ENCODE measurements around the gene NTPCR. TPM values are rescaled to one million over a fixed set of nuclear protein-coding genes. Genes with fewer than 3 reads are reported as not detected.
"Not testable (repeated sequence)": the region's sequence is repeated elsewhere in the genome, so short reads cannot be mapped to it uniquely, and the experiment has no call there.

NTPCR gene
- polyA plus RNA-seq, 3 donors = 56.6 to 77.1 (median 75.0) TPM

DNA sequence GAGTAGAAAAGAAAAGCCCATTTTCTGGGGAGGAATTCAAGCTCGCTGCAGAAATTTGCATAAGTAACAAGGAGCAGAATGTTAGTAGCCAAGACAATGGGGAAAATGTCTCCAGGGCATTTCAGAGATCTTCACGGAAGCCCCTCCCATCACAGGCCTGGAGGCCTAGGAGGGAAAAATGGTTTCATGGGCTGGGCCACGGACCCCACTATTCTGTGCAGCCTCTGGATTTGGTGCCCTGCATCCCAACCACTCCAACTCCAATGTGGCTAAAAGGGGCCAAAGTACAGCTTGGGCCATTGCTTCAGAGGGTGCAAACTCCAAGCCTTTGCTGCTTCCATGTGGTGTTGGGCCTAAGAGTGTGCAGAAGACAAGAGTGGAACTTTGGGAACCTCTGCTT lies 43.1 kb downstream of the NTPCR start:
- no peak for DNase-seq (ENCODE audit: extremely low read depth in 1 of 11, low read depth in 9 of 11, low spot score in 4 of 11)

DNA sequence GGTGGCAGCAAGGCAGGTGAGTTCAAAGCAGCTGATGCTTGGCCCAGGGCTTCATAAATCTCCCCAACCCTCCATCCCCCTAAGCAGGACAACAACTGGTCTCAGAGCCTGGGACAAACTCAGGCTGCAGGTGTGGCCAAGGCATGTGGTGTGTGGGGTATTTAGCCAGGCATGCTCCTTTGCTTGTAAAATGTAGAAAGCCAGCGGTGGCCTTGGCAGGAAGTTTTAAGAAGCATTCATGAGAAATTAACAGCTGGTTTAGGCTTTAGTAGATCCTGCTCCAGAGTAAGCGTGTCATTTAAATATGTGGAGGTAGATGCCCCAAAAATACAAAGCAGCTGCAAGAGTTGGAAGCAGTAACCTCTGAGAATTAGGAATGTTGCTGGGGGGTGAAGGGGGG lies 44.8 kb downstream of the NTPCR start:
- DNase-seq (ENCODE audit: extremely low read depth in 1 of 11, low read depth in 9 of 11, low spot score in 4 of 11) = no peak

- no peak for DNase-seq (ENCODE audit: extremely low read depth in 1 of 11, low read depth in 9 of 11, low spot score in 4 of 11)
Observed at GRCh38 chr1:232996143-232996542, 45.7 kb downstream of the NTPCR start.

GRCh38 chr1:232998138-232998537 lies 47.7 kb downstream of the NTPCR start:
- no peak for DNase-seq (ENCODE audit: extremely low read depth in 1 of 11, low read depth in 9 of 11, low spot score in 4 of 11)

- no peak for DNase-seq (ENCODE audit: extremely low read depth in 1 of 11, low read depth in 9 of 11, low spot score in 4 of 11)
Observed at GRCh38 chr1:232998646-232999045, 48.2 kb downstream of the NTPCR start.

GRCh38 chr1:232999956-233000625 lies 49.7 kb downstream of the NTPCR start:
- DNase-seq (ENCODE audit: extremely low read depth in 1 of 11, low read depth in 9 of 11, low spot score in 4 of 11) = no peak

DNA sequence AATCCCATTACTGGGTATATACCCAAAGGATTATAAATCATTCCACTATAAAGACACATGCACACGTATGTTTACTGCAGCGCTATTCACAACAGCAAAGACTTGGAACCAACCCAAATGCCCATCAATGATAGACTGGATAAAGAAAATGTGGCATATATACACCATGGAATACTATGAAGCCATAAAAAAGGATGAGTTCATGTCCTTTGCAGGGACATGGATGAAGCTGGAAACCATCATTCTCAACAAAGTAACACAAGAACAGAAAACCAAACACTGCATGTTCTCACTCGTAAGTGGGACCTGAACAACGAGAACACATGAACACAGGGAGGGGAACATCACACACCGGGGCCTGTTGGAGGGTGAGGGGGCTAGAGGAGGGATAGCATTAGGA lies 53.2 kb downstream of the NTPCR start:
- DNase-seq (ENCODE audit: extremely low read depth in 1 of 11, low read depth in 9 of 11, low spot score in 4 of 11) = not testable (repeated sequence)

DNA sequence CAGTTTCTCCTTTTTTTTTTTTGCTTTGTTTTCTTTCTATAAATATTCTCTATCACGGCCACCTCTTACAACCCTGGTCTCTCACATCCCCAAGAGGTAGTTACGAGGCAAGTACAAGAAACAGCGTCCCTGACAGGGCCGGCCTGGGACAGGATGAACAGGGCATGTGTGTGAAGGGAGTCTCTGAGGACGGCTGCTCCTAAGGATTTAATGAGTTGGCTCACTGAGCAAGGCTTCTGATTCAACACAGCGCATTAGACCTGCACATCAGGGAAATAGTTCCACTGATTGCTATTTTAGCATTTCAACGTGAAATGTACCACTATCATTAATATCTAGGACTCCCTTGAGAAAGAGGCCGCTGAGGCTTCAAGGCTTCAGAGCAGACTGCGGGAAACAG lies 54.0 kb downstream of the NTPCR start:
- no peak for DNase-seq (ENCODE audit: extremely low read depth in 1 of 11, low read depth in 9 of 11, low spot score in 4 of 11)

DNA sequence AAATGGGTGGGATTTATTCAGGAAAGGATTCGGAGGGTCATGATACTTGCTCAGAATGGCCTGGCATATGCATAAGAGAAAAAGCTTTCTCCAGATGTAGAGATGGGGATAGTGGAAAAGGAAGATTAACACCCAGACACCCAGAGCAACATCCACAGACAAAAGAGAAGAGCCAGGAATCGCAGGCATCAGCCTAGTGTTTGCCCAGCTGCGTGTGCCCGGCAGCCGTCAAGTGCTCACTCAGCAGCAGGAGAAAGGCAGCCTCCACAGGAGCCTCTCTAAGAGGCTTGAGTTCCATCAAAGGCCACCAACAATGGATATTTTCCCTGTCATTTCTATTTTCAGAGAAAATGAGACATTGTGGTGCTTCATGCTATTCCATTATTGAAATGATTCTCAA lies 54.7 kb downstream of the NTPCR start:
- DNase-seq (ENCODE audit: extremely low read depth in 1 of 11, low read depth in 9 of 11, low spot score in 4 of 11) = no peak

DNA sequence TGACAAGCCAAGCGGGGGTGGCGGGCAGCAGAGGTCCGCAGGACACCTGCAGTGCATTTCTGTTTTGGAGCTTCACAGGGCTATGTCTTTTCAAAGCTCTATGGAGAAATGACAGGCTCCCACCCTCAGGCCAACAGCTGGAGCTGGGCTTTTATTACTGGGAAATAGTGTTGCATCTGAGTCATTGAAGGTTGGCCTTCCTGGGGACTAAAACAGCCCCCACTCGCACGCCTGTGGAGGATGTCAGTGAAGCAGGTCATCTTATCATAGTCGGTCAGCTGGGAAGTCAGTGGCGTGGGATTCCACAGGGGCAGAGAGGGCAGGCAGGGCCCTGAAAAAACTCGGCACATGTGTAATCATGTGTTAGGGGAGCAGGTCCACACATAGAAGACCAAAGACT lies 55.3 kb downstream of the NTPCR start:
- DNase-seq (ENCODE audit: extremely low read depth in 1 of 11, low read depth in 9 of 11, low spot score in 4 of 11) = no peak

DNA sequence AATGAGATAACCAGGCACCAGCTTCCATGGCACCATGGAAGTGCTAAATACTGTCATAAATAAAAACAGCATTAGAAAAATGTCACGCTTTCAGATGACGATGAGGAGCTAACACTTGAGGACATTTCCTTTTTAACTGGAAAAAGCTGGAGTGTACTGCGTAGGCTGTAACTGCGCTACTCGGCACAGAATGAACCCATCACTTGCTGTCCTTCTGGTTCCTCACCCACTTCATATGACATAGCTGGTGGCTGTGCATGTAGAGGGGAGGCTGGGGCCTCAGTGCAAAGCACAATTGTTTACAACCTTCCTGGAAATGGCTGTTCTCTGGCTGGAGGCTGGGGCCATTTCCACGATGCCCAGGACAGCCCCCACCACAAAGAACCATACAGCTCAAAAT lies 55.7 kb downstream of the NTPCR start:
- DNase-seq (ENCODE audit: extremely low read depth in 1 of 11, low read depth in 9 of 11, low spot score in 4 of 11) = no peak

DNA sequence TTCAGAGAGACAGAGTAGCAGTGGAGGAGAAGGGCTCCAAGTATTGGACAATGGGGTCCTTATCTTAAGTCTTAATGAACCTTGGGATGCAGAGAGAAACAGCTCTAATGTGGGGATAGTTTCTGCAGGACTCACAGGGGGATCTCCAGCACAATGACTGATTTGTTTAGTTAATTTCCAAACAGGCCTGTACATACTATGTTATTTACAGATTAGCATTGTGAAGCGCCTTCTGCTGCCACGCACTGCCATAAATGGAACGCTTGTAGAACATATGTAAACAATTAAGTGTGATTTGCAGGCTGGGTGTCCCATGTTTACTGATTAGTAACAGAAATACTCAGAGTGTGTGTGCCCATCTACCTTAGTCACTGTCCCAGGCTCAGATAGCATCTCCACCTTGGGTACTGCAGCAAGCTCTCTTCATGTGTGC lies 56.1 kb downstream of the NTPCR start:
- no peak for DNase-seq (ENCODE audit: extremely low read depth in 1 of 11, low read depth in 9 of 11, low spot score in 4 of 11)

DNA sequence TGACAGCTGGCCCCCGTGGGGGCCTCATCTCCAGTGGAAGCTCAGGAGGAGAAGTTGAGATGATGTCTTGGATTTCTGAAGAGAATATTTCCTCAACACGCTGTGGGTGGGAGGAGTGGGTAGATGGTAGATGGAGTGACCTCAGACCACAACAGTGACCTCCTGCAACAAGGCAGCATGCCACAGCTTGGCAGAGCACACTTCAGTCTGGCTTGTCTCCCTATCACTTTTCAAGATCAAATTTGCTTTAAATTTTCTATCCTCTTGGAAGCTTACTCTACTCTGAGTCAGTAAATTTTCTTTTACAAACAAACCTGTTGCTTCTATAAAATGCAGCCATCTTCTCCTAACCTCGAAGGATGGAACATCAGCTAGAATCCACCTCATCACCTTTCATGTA lies 59.7 kb downstream of the NTPCR start:
- no peak for DNase-seq (ENCODE audit: extremely low read depth in 1 of 11, low read depth in 9 of 11, low spot score in 4 of 11)

DNA sequence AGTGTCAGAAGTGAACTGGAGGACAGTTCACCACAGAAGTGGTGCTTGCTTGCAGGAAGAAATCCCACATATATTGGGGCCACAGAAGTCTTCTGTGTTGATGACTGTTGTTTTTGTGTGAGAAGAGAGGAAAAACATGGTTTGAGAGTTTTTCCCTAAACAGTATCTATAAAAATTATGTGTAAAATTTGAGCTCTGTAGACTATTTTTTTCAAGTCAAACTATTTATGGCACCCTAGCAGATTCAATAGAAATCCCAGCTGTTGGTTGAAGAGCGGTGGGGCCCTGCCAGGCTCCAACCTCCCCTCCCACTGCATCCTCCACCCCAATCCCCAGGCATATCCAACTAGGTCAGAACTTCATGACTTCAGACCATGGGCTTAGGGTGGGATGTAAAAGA lies 61.6 kb downstream of the NTPCR start:
- no peak for DNase-seq (ENCODE audit: extremely low read depth in 1 of 11, low read depth in 9 of 11, low spot score in 4 of 11)

DNA sequence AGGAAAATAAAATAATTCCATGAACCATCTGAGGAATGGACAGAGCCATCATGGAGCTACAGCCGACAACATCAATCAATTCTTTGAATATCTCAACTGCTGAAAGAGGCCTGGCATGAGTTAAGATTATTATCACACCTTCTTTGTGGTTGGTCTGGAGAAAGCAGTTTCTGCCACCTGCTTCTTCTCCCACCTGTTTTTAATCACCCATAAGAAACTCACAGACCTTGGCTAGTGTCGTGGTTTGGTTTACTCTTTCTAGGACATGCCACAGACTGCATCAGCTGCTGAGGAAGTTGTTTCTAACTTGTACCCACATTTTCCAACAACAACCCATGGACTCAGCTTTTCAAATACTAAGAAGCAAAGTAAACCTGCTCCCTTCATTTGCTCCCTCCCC lies 65.6 kb downstream of the NTPCR start:
- no peak for DNase-seq (ENCODE audit: extremely low read depth in 1 of 11, low read depth in 9 of 11, low spot score in 4 of 11)

GRCh38 chr1:233016798-233017197 lies 66.4 kb downstream of the NTPCR start:
- no peak for DNase-seq (ENCODE audit: extremely low read depth in 1 of 11, low read depth in 9 of 11, low spot score in 4 of 11)

- DNase-seq (ENCODE audit: extremely low read depth in 1 of 11, low read depth in 9 of 11, low spot score in 4 of 11) = no peak
Observed at GRCh38 chr1:233019083-233019482, 68.7 kb downstream of the NTPCR start.

DNA sequence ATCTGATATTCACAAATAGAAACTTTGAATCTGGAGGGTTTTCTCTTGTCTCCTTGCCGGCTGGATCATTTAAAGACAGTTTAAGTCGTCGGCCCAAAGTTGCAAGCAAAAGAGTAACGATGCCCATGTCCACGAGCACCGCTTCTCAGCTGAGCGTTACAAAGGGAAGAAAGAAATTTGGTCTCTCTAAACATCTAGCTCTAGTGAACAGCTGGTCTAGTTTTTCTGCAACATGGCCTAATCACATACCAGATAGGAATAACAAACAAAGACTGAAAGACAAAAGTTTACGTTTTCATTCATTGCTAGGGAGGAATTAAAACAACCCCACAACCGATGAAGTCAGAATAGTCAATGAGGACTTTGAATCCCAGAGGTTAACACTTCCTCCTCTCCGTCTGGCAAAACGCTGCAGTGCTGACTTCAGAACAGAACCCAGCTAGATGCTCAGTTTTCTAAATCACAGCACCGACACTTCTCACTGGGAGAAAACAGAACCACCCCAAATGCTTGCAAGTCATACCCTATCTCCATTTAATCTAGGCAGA lies 69.4 kb downstream of the NTPCR start:
- no peak for DNase-seq (ENCODE audit: extremely low read depth in 1 of 11, low read depth in 9 of 11, low spot score in 4 of 11)

DNA sequence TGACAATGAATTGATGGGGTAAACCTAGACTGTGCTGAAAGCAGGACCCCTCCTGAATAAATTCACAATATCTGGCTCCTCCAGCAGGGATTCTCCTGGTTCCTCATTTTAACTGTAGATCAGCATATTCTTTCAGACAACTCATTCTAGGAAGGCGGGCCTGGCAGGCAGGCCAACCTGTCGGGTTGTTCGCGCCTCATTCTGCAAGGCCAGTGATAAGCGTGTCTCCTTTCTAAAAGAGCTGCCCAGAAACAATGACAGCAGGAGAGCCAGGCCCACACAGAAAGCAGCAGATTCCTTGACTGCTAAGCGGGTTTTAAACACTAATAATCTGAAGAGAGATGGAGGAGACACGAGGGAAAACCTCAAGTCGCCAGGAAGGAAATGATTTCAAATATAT lies 70.0 kb downstream of the NTPCR start:
- DNase-seq (ENCODE audit: extremely low read depth in 1 of 11, low read depth in 9 of 11, low spot score in 4 of 11) = no peak

DNA sequence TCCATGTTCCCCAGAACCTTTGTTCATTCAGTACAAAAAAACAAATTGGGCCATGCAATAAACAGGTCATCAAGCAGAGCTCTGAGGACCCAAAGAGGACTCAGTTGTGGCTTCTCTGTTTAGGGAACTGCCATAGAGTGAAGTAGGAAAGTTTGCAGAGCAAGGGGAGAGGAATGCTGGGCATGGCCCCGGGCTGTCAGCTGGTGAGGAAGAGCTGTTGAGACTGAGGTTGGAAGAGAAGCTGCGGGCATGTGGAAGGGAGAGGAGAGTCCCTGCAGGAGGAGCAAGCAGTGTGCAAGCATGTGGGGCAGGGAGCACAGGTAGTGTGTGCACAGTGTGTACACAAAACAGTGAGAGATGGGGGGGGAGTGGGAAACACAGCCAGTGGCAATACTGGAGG lies 71.8 kb downstream of the NTPCR start:
- DNase-seq (ENCODE audit: extremely low read depth in 1 of 11, low read depth in 9 of 11, low spot score in 4 of 11) = no peak

DNA sequence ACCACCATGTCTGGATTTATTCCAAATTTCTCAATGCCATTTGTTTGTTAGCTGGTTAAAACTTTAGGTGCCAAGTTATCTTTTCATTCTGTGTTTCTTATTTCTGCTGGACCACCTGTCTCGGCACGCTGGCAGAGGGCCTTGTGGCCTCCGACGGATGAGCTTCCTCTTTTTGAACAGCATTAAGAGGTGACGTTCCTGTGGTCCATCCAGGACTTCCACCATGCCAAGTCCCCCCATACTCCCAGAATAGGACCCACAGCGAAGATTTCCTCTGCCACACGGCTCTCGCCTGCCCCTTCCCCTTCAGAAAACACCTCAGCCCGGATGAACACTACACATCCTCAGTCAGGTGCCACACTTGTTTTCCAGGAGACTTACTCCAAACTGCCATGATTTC lies 73.8 kb downstream of the NTPCR start:
- no peak for DNase-seq (ENCODE audit: extremely low read depth in 1 of 11, low read depth in 9 of 11, low spot score in 4 of 11)
